HG02623 (cell line): ENCODE measurements around the gene ADGRB3.
A peak's percentile ranks its signal among the peaks of the same experiment; 100 is the strongest.
"Not testable (repeated sequence)": the region's sequence is repeated elsewhere in the genome, so short reads cannot be mapped to it uniquely, and the experiment has no call there.

Experiments
- ATAC-seq: cut with Tn5 transposase; IDR thresholded peaks from one replicate; pipeline ENCODE4 v1.9.1; 2021; ENCODE audit warnings: moderate library complexity; ENCODE audit not compliant: unreplicated experiment

The ADGRB3 gene

DNA sequence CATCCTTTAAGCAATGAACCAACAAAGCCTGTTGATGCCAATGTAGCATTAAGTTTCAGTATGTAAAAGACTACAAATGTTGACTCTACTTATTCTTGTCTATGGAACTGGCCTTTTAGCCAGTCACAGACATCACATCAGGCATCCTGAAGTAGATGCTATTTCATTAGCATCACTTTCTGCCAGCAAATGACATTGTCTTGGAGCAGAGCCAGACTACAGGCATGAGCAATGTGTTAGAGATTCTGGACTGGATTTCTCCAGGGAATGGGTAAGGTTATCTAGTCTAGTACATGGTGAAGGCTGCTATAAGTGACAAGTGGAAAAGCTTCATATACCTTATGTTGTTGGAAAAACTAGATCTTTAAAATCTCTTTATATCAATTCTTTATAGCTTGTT, 142.9 kb downstream of the ADGRB3 start:
- ATAC-seq: no peak

GRCh38 chr6:68778356-68779020, 143.4 kb downstream of the ADGRB3 start:
- no peak for ATAC-seq

GRCh38 chr6:68779366-68779765, 144.3 kb downstream of the ADGRB3 start:
- no peak for ATAC-seq

GRCh38 chr6:68790128-68790527, 155.0 kb downstream of the ADGRB3 start:
- not testable (repeated sequence) for ATAC-seq

DNA sequence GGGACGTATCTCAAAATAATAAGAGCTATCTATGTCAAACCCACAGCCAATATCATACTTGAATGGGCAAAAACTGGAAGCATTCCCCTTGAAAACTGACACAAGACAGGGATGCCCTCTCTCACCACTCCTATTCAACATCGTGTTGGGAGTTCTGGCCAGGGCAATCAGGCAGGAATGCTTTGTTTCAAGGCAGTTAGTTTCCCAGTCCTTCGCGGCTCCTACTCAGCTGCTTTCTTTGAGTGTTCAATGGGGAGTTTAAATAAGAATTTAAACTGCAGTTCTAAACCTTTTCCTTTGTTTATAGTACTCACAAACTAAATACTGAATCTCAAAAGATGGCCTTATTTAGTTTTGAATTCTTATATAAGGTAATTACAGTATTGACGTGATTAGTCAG, 179.9 kb downstream of the ADGRB3 start:
- not testable (repeated sequence) for ATAC-seq

DNA sequence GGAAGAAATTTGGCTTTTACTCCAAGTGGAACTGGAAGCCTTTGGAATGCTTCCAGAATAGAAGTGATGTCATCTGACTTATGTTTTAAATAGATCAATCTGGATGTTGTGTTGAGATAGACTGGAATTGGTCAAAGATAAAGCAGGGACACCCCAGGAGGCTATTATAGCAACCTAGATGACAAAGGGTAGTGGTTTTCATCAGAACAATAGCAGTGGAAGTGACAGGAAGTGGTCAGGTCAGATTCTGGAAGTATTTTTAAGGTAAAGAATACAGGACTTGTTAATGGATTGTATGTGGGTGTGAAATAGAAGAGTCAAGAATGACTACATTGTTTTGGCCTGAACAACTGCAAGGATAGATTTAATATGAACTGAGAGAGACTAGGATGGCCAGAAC, 191.4 kb downstream of the ADGRB3 start:
- no peak for ATAC-seq

DNA sequence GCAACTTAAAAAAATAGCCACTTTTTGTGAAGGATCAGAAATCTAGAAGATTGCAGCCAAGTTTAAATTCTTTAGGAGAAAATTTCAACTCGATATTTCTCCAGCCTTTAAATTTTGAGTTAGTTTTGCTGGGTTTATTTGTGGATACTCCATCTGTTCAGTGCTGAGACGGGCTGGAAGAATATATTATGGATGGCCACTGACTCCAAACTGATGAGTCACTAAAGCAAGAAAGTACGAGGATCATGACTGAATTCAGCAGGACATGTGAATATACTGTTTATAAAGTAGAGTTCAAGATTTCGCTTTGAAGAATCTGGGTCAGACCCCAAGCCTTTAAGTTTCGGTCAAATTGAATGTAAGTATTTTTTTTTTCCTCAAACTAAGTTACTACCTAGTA, 199.5 kb downstream of the ADGRB3 start:
- no peak for ATAC-seq

- no peak for ATAC-seq
Observed at GRCh38 chr6:68838571-68838970, 203.5 kb downstream of the ADGRB3 start.

DNA sequence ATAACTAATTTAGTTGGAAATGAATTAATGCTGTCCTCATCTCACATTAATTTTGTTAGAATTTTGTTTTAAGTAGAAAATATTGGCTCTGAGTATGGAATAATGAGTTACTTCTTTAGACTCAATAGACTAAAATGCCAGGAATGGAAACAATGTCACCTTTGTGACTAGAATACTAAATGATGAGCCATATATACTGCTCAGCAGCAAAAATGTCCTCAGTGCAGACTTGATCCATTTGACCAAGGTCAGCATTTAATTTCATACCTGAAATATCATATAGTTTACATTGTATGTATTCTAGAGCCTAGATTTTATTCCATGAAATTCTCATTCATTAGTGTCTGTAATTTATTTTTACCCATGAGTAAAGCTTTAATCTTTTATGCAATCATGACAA, 217.7 kb downstream of the ADGRB3 start:
- ATAC-seq: no peak

DNA sequence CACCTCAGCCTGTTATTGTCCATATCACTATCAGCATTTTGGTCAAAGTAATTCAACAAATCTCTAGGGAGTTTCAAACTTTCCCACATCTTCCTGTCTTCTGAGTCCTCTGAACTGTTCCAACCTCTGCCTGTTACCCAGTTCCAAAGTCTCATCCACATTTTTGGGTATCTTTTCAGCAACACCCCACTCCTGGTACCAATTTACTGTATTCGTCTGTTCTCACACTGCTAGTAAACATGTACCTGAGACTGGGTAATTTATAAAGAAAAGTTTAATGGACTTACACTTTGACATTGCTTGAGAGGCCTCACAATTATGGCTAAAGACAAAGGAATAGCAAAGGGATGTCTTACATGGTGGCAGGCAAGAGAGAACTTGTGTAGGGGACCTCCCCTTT, 224.2 kb downstream of the ADGRB3 start:
- no peak for ATAC-seq

GRCh38 chr6:68868646-68869045, 233.6 kb downstream of the ADGRB3 start:
- ATAC-seq: no peak

DNA sequence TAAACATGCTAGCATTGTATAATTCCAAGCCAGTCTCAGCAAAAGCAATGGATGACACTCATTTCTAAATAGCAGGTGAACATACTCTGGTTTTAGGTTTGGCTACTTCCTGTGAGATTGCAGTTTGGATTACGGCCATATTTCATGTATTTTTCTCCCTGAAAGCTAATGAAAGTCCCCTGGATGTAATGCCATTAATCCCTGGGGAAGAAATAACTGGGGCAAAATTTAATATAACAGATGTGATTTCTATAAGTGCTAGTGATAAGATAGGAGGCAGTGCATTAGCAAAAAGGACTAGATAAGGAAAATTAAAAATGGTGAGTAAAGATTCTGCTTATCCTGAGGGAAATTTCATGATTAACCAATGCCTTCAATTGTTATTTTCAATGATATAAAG, 238.2 kb downstream of the ADGRB3 start:
- no peak for ATAC-seq

DNA sequence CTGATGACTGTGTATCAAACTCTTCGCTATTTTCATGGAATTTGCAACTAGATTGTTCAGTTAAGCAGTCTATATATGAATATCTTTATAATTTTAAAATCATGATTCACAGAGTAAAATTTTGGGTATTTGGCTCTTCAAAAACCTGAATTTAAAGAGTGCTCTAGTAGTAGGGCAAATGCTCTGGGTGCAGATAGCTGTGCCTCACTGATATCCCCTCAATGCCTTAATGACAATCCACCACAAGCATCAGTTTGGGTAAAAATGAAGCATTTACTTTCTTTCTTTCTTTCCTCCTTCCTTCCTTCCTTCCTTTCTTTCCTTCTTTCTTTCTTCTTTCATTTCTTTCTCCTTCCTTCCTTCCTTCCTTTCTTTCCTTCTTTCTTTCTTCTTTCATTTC, 239.7 kb downstream of the ADGRB3 start:
- ATAC-seq: no peak

DNA sequence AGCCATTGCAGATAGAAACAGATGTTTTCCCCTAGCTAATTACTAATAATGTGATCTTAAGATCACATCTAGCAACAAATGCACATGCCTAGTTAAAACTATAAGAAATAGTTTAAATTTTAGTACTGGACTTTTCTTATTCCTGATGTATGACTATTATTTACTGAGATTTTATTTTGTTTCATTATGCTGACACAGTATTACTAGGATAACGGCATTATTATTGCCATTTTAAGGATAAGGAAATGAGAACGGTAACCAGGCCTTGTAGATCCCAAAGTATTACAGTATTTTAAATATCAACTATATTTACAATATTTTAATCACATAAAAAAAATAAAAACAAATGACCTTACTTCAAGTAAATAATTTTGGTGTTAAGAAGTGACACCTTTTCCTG, 240.3 kb downstream of the ADGRB3 start:
- no peak for ATAC-seq

DNA sequence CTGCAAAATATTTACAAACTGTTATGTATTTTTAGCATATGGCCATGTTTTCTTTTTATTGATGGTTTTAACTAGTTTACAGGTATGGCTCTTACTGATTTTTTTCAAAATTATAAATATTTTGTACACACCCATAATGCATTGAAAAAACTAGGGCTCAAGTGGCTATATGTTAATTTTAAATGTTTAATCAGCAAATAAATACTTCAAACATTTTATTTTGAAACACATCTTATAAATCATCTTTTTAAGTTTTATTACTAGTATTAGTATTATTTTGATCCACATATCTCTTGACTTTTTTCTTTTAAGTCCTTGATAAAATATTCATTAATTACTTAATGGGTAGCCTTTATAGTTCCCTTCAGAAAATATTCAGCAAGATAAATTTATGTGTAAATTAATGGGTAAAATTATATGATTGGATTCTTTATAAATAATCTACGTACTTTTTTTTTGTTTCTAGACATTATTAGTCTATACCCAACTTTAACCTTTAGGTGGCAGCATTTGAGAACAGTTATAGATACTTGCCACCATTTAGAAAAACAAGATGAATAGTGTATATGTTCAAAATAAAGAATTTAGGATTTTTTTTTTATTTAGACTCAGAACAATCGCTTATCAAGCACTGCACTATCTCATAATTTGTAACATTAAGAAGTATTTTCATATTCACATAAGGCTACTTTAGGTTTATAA, 241.9 kb downstream of the ADGRB3 start:
- ATAC-seq: peak; percentile 73

DNA sequence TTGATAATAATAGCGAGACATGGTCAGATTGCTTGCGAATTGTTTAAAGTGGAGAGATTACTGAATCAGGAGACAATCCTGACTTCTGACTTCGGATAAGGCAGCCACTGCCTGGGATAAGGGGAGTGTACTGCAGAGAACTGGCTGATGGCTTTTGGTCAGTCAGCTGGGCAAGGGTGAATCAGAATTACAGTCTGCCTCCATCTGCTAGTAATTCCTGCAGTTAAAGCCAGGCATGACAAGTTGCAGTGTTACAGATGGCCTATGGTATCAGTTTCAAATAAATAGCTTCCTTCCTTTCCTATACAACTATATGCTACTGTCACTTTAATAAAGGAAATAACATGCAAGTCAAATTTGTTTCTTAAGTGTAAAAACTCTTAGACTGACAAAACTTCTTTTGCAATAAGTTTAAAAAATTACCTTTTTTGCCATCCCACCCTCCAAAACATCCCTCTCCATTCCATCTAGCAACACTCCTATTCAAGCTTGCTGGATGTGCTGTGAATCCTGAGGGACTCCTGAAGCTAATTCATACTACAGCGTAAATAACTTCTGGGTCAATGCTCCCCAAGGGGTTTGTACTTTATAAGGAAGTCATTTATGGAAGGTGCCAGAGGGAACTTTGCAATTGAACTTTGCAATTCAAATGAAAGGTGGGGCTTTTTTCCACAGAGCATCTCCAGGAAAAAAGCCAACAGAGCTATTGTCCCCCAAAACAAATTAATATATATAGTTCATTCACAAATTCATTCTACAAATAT, 245.2 kb downstream of the ADGRB3 start:
- ATAC-seq: no peak

DNA sequence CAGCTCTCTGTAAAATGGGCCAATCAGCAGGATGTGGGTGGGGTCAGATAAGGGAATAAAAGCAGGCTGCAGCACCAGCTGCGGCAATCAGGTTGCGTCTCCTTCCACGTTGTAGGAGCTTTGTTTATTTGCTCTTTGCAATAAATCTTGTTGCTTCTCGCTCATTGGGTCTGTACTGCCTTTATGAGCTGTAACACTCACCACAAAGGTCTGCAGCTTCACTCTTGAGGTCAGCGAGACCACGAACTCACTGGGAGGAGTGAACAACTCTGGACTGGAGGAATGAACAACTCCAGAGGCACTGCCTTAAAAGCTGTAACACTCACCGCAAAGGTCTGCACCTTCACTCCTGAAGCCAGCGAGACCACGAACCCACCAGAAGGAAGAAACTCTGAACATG, 248.2 kb downstream of the ADGRB3 start:
- ATAC-seq: not testable (repeated sequence)

GRCh38 chr6:68891419-68891818, 256.3 kb downstream of the ADGRB3 start:
- no peak for ATAC-seq

DNA sequence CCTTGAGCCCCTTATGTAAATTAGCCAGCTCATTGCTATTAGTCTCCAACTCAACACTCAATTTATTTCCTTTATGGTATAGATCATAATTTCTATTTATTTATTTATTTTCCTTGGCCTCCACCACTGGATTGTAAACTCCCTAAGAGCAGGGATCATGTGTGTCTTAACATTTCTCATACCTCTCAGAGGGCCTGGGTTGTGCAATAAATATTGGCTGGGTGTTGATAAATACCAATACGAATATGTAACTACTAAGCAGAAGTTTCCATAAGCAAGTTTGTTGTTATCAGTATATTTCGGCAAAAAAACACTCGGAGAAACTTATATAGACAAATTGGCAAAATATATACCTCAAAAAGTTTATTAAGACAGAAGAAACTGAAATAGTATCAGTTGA, 257.4 kb downstream of the ADGRB3 start:
- no peak for ATAC-seq

DNA sequence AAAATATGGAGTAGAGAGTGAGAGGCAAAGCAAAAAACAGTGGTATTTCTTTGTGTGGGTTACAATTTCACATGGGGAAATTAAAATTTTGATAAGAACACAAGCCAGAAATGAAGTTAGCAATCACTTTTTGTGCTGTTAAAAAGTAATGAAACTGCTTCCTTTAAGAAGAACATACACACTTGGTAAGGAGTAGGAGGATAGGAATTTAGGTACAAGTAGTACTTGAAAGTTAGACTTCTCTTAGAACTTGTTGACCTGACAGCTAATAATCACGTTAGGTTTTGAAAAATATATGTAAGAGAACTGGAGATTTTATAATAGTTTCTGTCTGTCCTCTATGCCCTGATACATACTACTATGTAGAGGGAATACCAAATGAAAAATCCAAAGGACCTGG, 260.8 kb downstream of the ADGRB3 start:
- ATAC-seq: no peak

- no peak for ATAC-seq
Observed at GRCh38 chr6:68901044-68901443, 266.0 kb downstream of the ADGRB3 start.

GRCh38 chr6:68911334-68911733, 276.3 kb downstream of the ADGRB3 start:
- ATAC-seq: no peak
